ENCODE measurements around the gene LENEP.
A peak's percentile ranks its signal among the peaks of the same experiment; 100 is the strongest.
"Not testable (repeated sequence)": the region's sequence is repeated elsewhere in the genome, so short reads cannot be mapped to it uniquely, and the experiment has no call there.

The LENEP gene

GRCh38 chr1:154977762-154978161 lies 15.6 kb upstream of the LENEP start:
- not testable (repeated sequence) for DNase-seq

GRCh38 chr1:154978360-154978759 lies 15.0 kb upstream of the LENEP start:
- DNase-seq = no peak

GRCh38 chr1:154982341-154982740 lies 11.0 kb upstream of the LENEP start:
- no peak for DNase-seq

- DNase-seq = peak; percentile 98
Observed at GRCh38 chr1:154982897-154983648, 10.3 kb upstream of the LENEP start, which contains the start of gene FLAD1. FLAD1 (plus strand) TSS chr1:154983344; CDS start chr1:154983695, 351 bp downstream.

- no peak for DNase-seq
Observed at GRCh38 chr1:154983776-154984466, 9.5 kb upstream of the LENEP start.

- DNase-seq = not testable (repeated sequence)
Observed at GRCh38 chr1:154986736-154987135, 6.7 kb upstream of the LENEP start.

GRCh38 chr1:154987326-154987725 lies 6.1 kb upstream of the LENEP start:
- DNase-seq = no peak

GRCh38 chr1:154988058-154988954 lies 5.1 kb upstream of the LENEP start:
- DNase-seq = no peak

- no peak for DNase-seq
Observed at GRCh38 chr1:154989195-154989860, 4.1 kb upstream of the LENEP start.

- no peak for DNase-seq
Observed at GRCh38 chr1:154990276-154990675, 3.1 kb upstream of the LENEP start.

GRCh38 chr1:154992721-154993571 lies 440 bp upstream of the LENEP start:
- DNase-seq = no peak

GRCh38 chr1:154994269-154994587 lies 842 bp downstream of the LENEP start:
- no peak for DNase-seq

GRCh38 chr1:154994591-154994990 lies 1.2 kb downstream of the LENEP start:
- DNase-seq = no peak

GRCh38 chr1:154995301-154995983 lies 2.1 kb downstream of the LENEP start:
- DNase-seq = peak; percentile 56

GRCh38 chr1:154996966-154997701 lies 3.7 kb downstream of the LENEP start:
- no peak for DNase-seq

- DNase-seq = no peak
Observed at GRCh38 chr1:154998201-154998780, 4.9 kb downstream of the LENEP start.

GRCh38 chr1:154998818-154999570 lies 5.6 kb downstream of the LENEP start:
- peak; percentile 21 for DNase-seq

GRCh38 chr1:154999571-155000410 lies 6.4 kb downstream of the LENEP start:
- no peak for DNase-seq

- DNase-seq = no peak
Observed at GRCh38 chr1:155000411-155000725, 7.0 kb downstream of the LENEP start.
